PC-3 (cell line): ENCODE results near the gene IL20RA. TPM values are rescaled to one million over a fixed set of nuclear protein-coding genes. Genes with fewer than 3 reads are reported as not detected.

ENCODE experiments used
- ATAC-seq: fragments of 200-7000 bp; cut with Tn5 transposase; 2 replicates; pipeline ENCODE4 v1.9.1; 2020; ENCODE audit warnings: mild to moderate bottlenecking, moderate library complexity
- BruUV-seq: library from RNA; stranded (reverse); fragments of 400-500 nt; replicated peaks from 2 replicates; lab custom pipeline; 2021; lab: Mats Ljungman, UMichigan
- CTCF ChIA-PET: fragments of 300-600 bp; sonication (Branson Sonifier 250); formaldehyde crosslinking; loops from one replicate; lab custom pipeline; 2022; ENCODE audit warnings: antibody characterized with exemption; lab: Charles Lee
- POLR2A ChIA-PET: fragments of 300-600 bp; sonication (Branson Sonifier 250); formaldehyde crosslinking; loops from one replicate; lab custom pipeline; 2022; ENCODE audit warnings: antibody characterized with exemption; ENCODE audit not compliant: unreplicated experiment; lab: Charles Lee
- DNase-seq: peaks from one replicate; pipeline ENCODE4 v3.0.0-alpha.2; 2015
- H2AFZ ChIP-seq: fragments of 300-600 bp; sonication (generic); 2 replicates; pipeline ENCODE4 v1.6.0; 2016; ENCODE audit warnings: antibody characterized with exemption, low read length
- H3F3A ChIP-seq: fragments of 300-600 bp; sonication (generic); one replicate; pipeline ENCODE4 v1.6.0; 2017; ENCODE audit warnings: antibody characterized with exemption, low read length, control low read depth, mild to moderate bottlenecking; ENCODE audit not compliant: unreplicated experiment
- H3K27ac ChIP-seq: fragments of 300-600 bp; sonication (generic); 2 replicates; pipeline ENCODE4 v1.5.1; 2016; ENCODE audit warnings: mild to moderate bottlenecking, low read length
- H3K27me3 ChIP-seq: fragments of 300-600 bp; sonication (generic); 2 replicates; pipeline ENCODE4 v1.6.1; 2016; ENCODE audit warnings: low read length, mixed read lengths
- H3K36me3 ChIP-seq: fragments of 300-600 bp; sonication (generic); 2 replicates; pipeline ENCODE4 v1.6.1; 2016; ENCODE audit warnings: low read depth, mixed run types, low read length, mixed read lengths
- H3K4me1 ChIP-seq: fragments of 300-600 bp; sonication (generic); 2 replicates; pipeline ENCODE4 v1.5.1; 2016; ENCODE audit warnings: low read length; ENCODE audit not compliant: insufficient read depth
- H3K4me2 ChIP-seq: fragments of 300-600 bp; sonication (generic); 2 replicates; pipeline ENCODE4 v1.6.0; 2016; ENCODE audit warnings: low read length
- H3K4me3 ChIP-seq: fragments of 300-600 bp; sonication (generic); 2 replicates; pipeline ENCODE4 v1.5.1; 2016; ENCODE audit warnings: mild to moderate bottlenecking, low read length, mixed read lengths
- H3K79me2 ChIP-seq: fragments of 300-600 bp; sonication (generic); 2 replicates; pipeline ENCODE4 v1.6.1; 2017; ENCODE audit warnings: low read length, mixed read lengths
- H3K9ac ChIP-seq: fragments of 300-600 bp; sonication (generic); 2 replicates; pipeline ENCODE4 v1.6.0; 2016; ENCODE audit warnings: mild to moderate bottlenecking, low read length
- H3K9me2 ChIP-seq: fragments of 300-600 bp; sonication (generic); replicated peaks from 2 replicates; pipeline ENCODE4 v1.6.1; 2016; ENCODE audit warnings: mixed run types, low read length, mixed read lengths
- H3K9me3 ChIP-seq: fragments of 300-600 bp; sonication (generic); 2 replicates; pipeline ENCODE4 v1.6.1; 2016; ENCODE audit warnings: low read length, mixed read lengths
- H4K20me1 ChIP-seq: fragments of 300-600 bp; sonication (generic); 2 replicates; pipeline ENCODE4 v1.6.1; 2016; ENCODE audit warnings: low read length, mixed read lengths
- CTCF ChIP-seq: fragments of 300-600 bp; sonication (generic); conservative IDR thresholded peaks from 2 replicates; pipeline ENCODE4 v1.5.1; 2017; ENCODE audit warnings: antibody characterized with exemption, low read depth, mild to moderate bottlenecking, low read length
- EZH2 ChIP-seq: fragments of 300-600 bp; sonication (generic); IDR thresholded peaks from one replicate; pipeline ENCODE4 v1.6.1; 2017; ENCODE audit warnings: antibody characterized with exemption, mild to moderate bottlenecking, low read length; ENCODE audit not compliant: unreplicated experiment
- EZH2phosphoT487 ChIP-seq: fragments of 300-600 bp; sonication (generic); IDR thresholded peaks from 2 replicates; pipeline ENCODE4 v1.6.1; 2018; ENCODE audit warnings: mild to moderate bottlenecking, antibody characterized with exemption, low read length, borderline replicate concordance
- intact Hi-C: fragments of 100-400 bp; cut with micrococcal nuclease; formaldehyde crosslinking; loops from 2 replicates; pipeline ENCODE4 v1.9.0; 2023
- total RNA-seq: library from RNA; depleted of rRNA; stranded (reverse); fragments of >200 nt; gene quantifications from 2 replicates; pipeline ENCODE4 v1.2.3, GENCODE V29; 2014

Gene IL20RA
- total RNA-seq, 1 experiment from 2014 or later: 6.0 TPM

GRCh38 chr6:137017081-137017480 lies 27.7 kb downstream of the IL20RA start:
- no TSS peak for BruUV-seq
- intact Hi-C loops: no loop called here
- DNase-seq (no peak), ATAC-seq (no peak)
- H3K9me2 ChIP-seq: no peaks in the 10 kb centered on the region
- no peak overlapping the region for H3K9ac ChIP-seq
- H2AFZ ChIP-seq: no peak overlapping the region
- H3K9me3 ChIP-seq: no peaks in the 10 kb centered on the region
- no peaks in the 10 kb centered on the region for H3K79me2 ChIP-seq
- no peak overlapping the region for H3K4me2 ChIP-seq
- no peak overlapping the region for H3K27ac ChIP-seq
- H3K4me1 ChIP-seq: peaks cover 27% of the 10 kb centered on the region
- POLR2A ChIA-PET: no interaction called here
- H3K4me3 ChIP-seq: no peak overlapping the region
- TF ChIP-seq EZH2phosphoT487 (no peak), EZH2 (no peak), CTCF (no peak)
- no peaks in the 10 kb centered on the region for H3K27me3 ChIP-seq
- no peaks in the 10 kb centered on the region for H3F3A ChIP-seq
- H4K20me1 ChIP-seq: no peaks in the 10 kb centered on the region
- CTCF ChIA-PET: no interaction called here
- H3K36me3 ChIP-seq: no peaks in the 10 kb centered on the region

- H3K27me3 ChIP-seq: no peaks in the 10 kb centered on the region
- no peaks in the 10 kb centered on the region for H3K36me3 ChIP-seq
- no peaks in the 10 kb centered on the region for H3F3A ChIP-seq
- intact Hi-C loops: no loop called here
- H2AFZ ChIP-seq: no peak overlapping the region
- POLR2A ChIA-PET: no interaction called here
- peaks cover 27% of the 10 kb centered on the region for H3K4me1 ChIP-seq
- TF ChIP-seq EZH2 (no peak), CTCF (no peak), EZH2phosphoT487 (no peak)
- no TSS peak for BruUV-seq
- ATAC-seq (no peak), DNase-seq (no peak)
- H3K9ac ChIP-seq: no peak overlapping the region
- H4K20me1 ChIP-seq: no peaks in the 10 kb centered on the region
- H3K27ac ChIP-seq: no peak overlapping the region
- no peaks in the 10 kb centered on the region for H3K9me2 ChIP-seq
- CTCF ChIA-PET: no interaction called here
- H3K4me3 ChIP-seq: no peak overlapping the region
- H3K4me2 ChIP-seq: no peak overlapping the region
- no peaks in the 10 kb centered on the region for H3K9me3 ChIP-seq
- no peaks in the 10 kb centered on the region for H3K79me2 ChIP-seq
Measured at GRCh38 chr6:137016356-137016755, 28.4 kb downstream of the IL20RA start.

- H3K9me3 ChIP-seq: no peaks in the 10 kb centered on the region
- ATAC-seq (no peak), DNase-seq (no peak)
- ChIA-PET POLR2A (no interaction called here), CTCF (no interaction called here)
- no peak overlapping the region for H3K27ac ChIP-seq
- no peaks in the 10 kb centered on the region for H3F3A ChIP-seq
- no peak overlapping the region for H3K4me3 ChIP-seq
- H3K4me1 ChIP-seq: peaks cover 27% of the 10 kb centered on the region
- no peak overlapping the region for H3K9ac ChIP-seq
- no peaks in the 10 kb centered on the region for H3K36me3 ChIP-seq
- H3K27me3 ChIP-seq: no peaks in the 10 kb centered on the region
- BruUV-seq: no TSS peak
- H2AFZ ChIP-seq: no peak overlapping the region
- H3K4me2 ChIP-seq: no peak overlapping the region
- no peaks in the 10 kb centered on the region for H3K79me2 ChIP-seq
- TF ChIP-seq EZH2phosphoT487: no peak
- no peak for TF ChIP-seq CTCF
- no peak for TF ChIP-seq EZH2
- H3K9me2 ChIP-seq: no peaks in the 10 kb centered on the region
- intact Hi-C loops: no loop called here
- no peaks in the 10 kb centered on the region for H4K20me1 ChIP-seq
Measured at GRCh38 chr6:137015943-137016342, 28.8 kb downstream of the IL20RA start.
